Fibroblast of peridontal ligament (primary cell): ENCODE measurements around the gene GALNT14.

Source experiments
- DNase-seq: peaks from one replicate; pipeline ENCODE4 v3.0.0-alpha.2; 2010; ENCODE audit errors: extremely low read depth

GALNT14 gene

DNA sequence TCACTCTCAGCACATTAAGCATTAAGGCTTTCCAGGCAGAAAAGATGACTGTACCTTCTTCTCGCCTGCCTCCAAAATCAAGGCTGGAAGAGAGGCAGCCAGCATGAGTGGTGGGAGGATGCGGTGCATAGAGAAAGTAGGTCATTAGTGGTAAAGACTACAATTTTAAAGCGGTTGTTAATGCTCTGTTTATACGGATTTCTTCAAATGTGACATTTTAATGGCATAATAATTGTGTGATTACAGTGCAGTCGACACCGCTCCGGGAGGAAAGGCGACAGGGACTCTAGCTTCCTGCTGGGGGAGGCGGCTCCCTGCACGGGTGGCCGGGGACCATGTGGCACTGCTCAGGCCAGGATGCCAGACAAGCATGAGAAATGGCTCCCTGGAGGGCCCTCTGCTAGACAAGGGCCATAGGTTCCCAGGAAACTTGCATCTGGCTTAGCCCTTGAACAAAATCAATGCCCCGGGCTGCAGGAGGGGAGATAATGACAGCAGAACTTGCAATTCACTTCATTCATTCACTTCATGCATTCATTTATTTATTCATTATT, 129.6 kb downstream of the GALNT14 start:
- no peak for DNase-seq

DNA sequence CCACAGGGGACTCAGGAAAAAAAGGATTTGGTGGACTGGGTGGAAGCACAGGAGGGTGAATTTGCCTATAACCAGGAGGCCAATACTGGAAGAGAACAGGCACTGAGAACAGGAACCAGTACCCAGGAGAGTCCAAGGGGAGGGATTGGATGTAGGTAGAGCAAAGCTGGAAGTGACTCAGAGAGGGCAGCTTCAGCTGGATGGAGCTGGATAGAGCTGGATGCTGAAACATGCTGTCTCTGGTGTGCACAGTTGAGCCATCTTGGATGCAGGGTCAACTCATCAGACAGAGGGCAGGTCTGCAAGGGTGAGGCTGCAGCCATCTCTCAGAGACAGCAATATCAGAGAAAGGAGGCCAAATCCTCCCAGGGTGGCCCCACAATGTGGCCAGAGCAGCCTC, 134.0 kb downstream of the GALNT14 start:
- no peak for DNase-seq

DNA sequence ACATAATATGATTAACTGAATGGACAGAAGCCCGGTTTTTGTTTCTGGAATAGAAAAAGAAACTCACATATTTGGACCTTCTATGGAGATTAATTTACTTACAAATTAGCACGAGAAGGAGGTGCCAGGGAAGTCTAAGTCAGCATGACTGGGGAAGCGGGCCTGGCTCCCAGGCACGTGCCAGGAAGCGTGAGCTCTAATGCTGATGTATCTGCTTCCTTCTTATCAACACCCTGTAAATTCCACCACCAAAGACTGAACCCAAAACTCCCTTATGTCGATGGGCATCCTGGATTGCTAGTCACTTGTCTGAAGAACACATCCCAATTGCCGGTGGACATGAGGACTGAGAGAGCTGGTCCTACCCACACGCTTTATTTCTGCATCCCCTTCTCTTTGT, 134.5 kb downstream of the GALNT14 start:
- no peak for DNase-seq

DNA sequence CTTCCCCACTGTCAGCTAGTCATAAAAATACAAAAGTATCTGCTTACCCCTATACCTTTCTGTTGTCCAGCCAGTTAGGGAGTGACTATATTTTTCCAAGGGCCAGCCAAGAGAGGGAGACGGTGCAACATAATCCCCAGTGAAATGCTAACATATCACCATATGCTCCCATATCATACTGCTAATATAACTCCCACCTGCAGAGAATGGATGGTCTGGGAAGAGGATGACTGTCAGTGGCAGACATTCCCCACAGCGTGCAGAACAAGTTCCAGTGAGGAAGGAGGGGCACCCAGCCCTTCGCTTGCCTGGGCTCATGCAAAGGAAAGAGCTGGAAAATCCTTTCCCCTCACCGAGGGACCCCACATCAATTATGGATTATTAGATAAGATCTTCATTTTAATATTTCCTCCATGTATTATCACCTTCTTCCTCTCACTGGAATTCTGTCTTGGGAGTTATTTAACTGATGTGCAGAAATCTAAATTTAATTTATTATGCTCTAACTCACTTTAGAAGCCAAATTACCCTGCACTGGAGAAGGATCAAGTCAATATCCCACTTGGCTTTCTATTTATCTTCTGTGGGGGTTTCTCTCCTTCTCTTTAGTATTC, 135.6 kb downstream of the GALNT14 start:
- no peak for DNase-seq

DNA sequence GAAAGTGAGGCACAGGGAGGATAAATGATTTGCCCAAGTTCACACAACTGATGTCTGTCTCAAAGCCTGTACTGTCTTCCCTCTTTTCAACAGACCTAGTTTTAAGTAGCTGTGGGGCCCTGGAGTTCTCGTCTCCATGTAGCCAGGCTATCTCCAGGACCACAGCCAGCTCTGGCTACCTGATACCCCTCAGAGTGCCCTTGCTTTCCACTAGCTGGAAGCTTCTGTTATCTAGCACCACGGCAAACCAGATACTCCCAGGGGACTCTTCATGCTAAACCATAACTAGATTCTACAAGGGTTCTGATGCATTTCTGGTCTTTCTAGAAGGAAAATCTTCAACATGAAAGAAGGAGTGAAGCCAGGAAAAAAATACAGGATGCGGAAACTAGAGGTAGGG, 137.3 kb downstream of the GALNT14 start:
- no peak for DNase-seq

DNA sequence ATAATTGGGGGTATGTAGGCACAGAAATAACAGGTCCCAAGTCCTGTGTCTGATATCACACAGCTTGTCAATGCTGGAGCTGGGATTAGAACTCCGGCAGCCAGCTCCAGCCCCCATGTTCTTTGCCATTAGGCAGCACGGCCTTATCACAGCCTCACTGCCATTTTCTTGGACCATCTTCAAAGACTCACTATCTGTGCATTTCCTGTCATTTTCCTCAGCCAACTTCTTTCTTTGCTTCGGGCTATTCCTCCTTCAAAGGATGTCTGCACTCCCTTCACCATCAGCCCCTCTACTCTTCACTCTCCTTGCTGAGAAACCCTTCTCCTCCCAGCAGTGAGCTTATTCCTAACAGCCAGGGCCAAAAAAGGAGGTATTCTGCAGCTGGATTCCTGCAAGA, 139.6 kb downstream of the GALNT14 start:
- DNase-seq = no peak

DNA sequence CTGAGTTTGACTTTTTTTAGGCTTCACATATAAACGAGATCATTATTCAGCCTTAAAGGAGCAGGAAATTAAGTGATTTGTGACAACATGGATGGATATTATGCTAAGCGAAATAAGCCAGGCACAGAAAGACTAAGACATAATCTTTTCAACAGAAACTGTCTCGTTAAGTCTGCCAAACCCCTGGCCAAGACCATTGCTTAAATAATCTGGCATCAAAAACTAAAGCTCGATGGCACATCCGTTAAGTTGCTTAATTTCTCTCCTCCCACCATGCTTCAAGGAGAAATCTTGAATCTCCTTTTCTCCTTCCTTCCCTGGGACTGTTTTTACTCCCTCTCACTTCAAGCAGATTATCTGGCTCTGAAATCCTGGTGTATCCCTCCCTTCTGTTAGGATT, 140.3 kb downstream of the GALNT14 start:
- DNase-seq = no peak

DNA sequence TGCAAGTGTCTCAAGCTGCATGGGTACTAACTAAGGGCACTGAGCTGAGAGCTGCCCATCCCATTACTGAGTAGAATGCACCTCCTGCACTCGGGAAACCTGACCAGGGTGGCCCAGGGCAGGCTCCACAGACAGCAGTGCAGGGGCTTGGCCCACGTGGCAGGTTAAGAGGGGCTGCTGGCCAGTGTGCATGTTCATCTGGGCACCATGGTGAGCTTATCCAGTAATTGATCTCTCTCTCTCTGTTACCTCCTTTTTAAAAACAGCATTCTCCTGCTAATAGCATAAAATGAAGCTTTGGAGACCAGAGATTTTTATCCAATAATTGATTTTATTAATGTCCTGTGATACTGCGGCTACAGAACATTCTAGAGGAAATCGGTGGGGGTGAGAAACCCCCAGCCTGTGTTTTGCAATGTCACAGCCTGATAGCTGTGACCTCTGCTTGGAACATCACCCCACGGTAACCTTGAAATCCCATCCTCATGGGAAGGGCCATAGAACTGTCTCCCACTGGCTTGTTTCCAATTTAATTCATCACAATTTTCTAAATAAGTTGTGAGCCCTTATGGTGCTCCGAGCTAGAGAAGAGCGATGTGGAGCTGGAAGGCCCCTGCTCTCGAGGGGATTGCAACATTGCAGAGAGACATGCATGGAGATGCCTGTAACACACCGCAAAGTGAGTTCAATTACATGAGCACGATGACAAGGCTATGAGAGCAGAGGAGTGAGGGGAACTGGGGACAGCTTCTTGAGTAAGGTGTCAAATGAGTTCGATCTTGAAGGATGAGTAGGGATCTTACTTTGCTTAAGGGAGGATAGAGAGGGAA, 143.8 kb downstream of the GALNT14 start:
- no peak for DNase-seq

DNA sequence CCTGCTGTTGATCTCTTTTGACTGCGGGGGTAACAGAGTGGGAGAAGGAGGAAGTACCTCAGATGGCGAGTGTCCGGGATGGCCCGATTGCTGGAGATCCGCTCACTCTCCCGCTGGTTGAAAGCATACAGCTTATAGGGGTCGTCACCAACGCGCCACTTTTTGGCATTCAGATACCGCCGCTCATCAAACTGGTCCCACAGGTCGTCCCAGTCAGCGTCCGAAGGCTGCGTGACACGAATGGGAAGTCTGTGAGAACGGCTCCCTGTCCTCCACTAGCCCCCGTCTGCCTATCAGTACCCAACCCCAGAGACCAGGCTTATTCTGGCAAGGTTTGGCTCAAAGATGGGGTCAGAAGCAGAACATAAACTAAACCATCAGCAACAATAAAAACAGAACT, 145.5 kb downstream of the GALNT14 start:
- no peak for DNase-seq

DNA sequence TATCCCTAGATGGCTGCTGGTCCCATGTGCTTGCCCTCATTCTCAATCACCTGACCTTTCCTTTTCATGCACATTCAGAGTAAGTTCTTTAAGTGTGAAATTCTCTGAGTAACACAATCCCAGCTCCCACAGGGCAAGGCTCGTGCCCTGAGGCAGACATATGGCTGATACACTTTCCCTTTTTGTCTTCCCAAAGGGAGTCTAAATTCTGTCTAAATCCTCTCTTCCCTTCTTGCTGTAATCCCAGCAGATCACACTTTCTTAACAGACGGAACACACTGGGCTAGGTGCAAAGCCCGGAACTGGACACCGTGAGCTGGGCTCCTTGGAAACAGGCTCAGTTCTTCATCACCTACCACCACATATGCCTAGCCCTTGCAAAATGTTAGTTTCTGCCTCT, 147.6 kb downstream of the GALNT14 start:
- no peak for DNase-seq

DNA sequence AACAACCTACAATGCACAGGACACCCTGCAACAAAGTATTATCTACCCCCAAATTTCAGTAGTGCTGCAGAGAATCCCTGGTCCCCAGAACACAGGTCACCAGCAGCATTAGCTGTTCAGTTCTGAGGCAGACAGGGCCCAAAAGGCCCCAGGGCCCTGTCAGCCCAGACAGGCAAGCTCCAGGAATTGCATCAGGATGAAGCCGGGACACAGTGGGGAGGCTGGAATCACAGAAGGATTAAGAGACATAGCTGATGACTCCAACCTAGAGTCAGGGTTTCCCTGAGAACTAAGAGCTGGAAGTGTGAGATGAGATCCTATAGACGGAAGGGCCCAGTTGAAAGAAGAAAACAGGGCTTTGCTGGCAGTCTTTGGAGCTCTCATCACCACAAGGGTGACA, 148.1 kb downstream of the GALNT14 start:
- DNase-seq = no peak

DNA sequence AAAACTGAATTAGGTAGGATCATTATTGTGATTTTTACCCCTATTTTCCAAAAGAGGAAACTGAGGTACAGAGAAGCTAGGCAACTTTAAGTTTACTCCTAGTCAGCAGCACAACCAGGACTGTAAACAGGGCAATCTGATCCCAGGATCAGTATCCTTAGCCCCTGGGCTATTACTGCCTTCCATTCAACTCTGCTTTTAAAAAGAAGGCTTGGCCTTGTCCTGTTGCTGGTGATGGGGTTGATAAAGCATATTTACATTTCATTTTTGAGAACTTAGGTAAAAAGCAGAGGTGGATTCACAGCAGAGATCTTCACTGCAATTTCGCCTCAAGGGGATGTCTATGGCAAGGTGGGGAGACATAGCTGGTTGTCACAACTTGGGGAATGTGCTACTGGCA, 148.5 kb downstream of the GALNT14 start:
- no peak for DNase-seq

DNA sequence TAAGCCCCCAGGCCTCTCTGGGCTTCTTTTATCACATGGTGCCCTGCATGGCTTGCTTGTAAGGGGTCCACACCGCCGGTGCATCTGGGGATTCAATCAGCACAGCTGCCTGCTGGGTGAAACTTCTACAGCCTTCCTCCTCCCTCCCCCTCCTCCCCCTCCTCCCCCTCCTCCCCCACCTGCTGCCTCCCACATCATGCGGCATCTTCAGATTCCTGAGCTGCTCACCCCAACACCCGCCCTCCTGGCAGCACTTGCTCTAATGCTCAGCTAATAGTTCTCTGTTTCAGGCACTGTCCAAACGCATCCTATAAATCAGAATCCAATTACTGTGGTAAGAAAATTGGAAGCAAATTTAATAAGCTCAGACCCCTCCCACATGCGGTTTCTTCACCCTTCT, 150.7 kb downstream of the GALNT14 start:
- DNase-seq = no peak

DNA sequence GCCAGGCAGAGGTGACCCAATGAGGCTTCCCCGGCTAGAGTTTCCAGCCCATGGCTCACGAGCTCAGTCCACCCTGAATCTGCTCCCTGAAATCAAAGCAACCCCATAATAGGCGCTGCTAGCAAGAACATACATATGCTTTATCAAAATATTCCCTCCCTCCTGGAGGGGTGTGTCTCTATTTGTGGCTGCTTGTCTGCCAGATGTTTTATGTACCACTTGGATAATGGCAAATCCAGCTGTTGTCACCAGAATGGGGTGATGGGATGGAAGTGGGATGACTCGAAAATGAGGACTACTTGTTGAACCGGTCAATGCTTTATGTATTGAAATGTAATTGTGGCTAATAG, 152.0 kb downstream of the GALNT14 start:
- DNase-seq = no peak

DNA sequence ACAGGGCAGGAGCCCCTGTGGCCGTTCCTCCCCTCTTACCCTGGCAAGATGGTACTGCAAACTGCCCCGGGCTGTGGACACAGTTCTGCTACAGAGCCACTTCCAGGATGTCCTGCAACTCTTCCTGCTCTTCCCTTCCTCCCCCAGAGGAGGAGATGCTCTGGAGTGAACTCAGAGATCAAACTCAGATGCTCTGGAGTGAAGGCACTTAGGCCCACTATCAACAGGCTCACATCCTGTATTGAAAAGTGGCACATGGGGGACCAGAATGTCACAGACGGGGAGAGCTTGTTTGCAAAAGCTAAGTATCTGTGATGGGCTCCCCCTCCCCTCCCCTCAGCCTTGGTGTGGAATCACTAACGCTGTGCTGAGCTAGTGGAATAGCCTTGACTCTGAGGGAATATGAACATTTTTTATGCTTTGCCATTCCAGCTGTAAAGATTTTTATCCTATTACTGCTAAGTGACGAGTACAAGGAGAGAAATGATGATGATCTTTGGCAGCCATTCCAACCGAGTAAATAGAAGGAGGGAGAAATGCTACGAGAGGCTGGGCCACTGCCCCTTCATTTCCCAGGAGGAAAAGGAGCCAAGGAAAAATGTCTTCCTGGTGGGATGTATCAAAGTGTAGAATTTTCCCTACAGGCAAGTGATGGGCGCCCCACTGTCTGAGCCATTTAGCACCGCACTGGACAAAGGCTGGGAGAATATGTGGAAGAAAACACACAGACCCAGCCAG, 152.6 kb downstream of the GALNT14 start:
- no peak for DNase-seq

DNA sequence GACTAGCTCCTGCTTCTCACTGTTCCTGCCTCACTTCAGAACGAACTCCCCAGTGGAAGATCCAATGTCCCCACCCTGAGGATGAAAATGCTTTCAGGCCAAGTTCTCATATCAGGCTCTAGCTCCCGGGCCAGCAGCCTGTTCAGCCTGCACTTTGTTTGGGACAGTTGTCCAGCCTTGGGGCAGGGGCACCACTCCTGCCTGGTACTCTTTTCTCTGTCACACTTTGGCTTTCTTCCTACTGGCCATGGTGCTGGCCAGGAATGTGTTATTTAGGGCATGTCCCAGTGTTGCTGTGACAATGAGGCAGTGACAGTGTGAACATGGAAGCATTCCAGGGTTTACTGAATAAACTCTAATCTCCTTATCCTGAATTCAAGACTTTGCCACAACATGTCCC, 154.1 kb downstream of the GALNT14 start:
- DNase-seq = no peak

DNA sequence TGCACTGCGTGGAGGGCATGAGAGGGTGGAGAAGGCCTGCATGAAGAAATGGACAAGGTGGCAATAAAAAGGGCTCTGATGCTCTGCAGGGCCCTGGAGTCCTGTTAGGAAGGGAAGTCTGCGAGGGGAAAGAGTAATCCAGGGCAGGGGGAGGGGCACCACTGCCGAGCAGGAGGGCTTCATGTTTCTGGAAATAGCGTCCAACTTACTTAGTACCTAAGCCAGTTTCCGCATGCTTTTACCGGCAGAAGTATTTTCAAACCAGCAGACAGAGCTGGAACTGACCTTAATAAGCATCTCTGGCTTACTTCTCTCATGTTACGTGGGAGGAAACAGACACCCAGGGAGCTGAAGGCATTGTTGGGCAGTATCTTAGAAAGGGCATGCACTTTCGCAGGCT, 156.7 kb downstream of the GALNT14 start:
- no peak for DNase-seq

DNA sequence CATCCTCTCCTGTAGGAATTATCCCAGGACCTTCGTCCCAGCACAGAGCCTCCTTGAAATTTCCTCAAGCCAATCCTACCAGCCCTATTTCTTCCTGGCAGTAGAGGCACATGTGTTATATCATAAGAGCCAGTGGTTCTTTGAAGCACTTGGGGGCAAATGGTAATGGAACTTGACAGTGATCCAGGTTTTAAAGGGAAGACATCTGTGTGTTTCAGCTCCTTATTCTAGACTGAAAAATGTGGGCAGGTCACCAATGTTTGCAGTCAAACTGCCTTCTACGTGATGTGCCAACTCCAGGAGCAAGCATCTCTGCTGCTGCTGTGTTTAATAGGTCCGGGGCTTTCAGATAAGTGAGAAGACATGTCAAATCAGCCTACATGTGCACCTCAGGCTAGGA, 157.1 kb downstream of the GALNT14 start:
- peak; percentile 25 for DNase-seq

DNA sequence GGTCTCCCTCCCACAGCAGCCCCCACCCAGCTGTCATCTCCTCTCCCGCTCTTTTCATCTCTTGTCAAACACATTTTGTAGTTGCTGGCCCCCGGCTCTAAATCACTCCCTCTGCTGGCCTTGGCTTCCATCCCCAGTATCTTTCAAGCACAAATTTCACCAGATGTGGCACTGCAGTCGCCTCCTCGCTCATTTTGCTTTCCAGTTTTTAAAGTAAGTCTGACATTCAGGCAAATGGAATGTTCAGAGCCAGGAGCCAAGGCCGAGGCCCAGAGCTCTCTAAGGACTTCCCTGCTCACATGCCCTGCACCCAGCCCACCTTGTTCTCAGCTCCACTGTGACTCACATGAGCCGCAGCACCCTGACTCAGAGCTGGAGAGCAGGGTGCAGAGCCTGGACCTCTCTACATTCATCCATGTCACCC, 158.4 kb downstream of the GALNT14 start:
- DNase-seq = peak; percentile 30

DNA sequence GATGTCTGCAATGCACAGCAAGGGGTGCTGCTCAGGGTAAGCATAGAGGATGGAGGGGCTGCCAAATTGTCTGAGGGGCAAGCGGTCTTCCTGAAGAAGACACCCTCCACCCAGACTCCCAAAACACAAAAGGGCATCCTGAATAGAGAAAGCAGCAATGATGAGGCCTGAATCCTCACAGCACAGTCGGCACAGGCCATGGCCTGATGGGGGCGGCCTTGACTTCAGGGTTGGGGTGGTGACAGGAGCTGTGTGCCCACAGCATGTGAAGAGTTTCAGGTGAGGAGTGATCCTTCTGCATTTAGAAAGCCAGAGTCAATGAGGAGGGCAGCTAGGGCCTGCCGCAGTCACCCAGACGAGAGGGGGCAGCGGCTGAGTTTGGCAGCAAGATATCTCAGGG, 159.4 kb downstream of the GALNT14 start:
- no peak for DNase-seq

DNA sequence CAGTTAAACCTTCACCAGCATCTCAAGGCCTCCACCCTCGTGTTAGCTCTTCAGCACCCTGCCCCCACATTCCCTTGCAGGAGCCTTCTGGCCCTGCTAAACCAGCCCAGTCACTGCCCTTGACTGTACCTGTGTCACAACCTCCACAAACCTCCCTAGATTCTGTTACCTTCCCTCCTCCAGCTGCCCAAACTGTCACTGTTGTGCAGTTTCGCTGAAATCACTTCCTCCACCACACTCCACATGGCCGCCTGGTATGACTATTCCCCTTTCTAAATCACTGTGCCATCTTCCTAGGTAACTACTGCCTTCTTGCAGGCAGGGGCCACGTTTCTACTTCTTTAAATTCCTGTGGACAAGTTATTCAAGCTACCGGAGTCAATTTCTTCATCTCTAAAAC, 160.2 kb downstream of the GALNT14 start:
- no peak for DNase-seq

DNA sequence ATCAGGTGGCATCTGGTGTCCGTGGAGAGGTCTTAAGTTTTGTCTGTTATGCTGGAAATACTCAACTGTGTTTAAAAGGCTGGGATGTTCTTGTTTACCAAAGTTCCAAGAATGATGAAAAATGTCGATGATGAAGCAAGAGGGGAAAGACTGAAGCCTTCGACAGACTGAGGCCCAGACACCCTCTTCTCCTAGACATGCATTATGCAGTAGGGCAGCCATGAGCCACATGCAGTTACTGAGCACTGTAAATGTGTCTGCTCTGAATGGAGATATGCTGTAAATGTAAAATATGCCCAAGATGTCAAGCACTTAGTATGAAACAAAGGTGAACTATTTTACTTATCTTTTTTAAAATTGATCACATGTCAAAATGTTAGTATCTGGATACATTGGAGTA, 163.1 kb downstream of the GALNT14 start:
- no peak for DNase-seq

DNA sequence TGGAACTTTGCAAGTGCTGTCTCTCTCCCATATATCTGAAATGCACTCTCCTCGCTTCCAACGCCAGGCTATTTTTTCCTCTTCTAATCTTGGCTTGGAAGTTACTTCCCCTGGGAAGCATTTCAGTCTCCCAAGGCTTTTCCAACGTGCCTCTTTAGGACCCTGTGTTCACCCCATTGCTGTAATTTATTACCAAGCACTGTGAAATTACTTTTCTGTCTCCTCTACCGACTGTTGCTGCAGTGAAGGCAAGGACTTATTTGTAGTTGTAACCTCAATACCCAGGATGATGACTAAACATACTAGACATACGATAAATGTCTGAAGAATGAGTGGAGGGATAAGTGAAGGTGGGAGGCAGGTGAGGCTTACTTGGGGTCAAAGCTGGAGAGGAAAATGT, 163.7 kb downstream of the GALNT14 start:
- DNase-seq = no peak
